HG03159 (cell line): Measurements from ENCODE around the gene ASF1B.

Experiments
- ATAC-seq: cut with Tn5 transposase; IDR thresholded peaks from one replicate; pipeline ENCODE4 v1.9.1; 2021; ENCODE audit warnings: mild to moderate bottlenecking, moderate library complexity; ENCODE audit not compliant: unreplicated experiment

The ASF1B gene

DNA sequence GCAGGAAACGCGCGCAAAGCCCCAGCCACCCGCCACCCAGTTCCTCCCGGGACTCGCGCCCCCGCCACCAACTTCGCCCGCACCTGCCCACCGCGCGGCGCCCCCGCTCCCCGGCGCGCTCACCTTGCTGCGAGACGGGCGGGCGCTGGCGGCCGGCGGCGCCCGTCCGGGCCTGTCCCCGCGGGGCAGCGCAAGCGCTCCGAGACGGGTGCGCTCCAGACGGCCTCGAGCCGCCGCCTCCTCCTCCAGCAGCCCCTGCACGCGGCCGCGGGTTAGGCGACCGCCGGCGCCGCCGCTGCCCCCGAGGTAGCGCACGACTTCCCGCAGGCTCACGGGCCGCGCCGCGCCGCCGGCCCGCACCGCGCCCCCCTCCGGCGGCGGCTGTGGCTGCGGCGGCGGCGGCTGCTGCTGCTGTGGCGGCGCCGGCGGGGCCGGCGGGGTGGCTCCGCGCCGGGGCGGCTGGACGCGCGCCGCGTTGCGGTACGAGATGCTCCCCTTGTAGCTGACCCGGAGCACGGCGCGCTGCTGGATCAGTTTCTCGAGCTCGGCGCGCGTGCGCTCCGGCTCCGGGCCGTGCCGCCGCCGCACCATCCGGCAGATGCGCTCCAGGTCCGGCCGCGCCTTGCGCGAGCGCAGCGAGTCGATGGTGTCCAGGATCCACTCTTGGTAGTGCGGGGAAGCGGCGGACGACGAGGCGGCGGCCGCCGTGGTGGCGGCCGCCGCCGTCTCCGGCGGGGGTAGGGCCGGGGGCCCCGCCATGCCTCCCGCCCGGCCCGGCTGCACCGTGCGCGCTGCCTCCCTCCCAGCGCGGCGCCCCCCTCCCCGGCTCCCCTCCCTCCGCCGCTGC, 46.5 kb downstream of the ASF1B start:
- ATAC-seq, result peak; percentile 17

DNA sequence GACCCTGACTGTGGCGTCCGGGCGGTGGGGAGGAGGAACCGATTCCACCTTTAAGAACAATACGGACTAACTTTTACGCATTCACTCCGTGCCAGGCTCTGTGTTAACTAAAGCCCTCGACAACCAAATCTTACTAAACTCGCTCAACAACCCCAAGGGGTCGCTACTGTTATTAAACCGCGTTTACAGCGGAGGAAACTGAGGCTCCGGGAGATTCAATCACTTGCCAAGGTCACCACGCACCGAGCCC, 47.1 kb downstream of the ASF1B start:
- ATAC-seq, result no peak

DNA sequence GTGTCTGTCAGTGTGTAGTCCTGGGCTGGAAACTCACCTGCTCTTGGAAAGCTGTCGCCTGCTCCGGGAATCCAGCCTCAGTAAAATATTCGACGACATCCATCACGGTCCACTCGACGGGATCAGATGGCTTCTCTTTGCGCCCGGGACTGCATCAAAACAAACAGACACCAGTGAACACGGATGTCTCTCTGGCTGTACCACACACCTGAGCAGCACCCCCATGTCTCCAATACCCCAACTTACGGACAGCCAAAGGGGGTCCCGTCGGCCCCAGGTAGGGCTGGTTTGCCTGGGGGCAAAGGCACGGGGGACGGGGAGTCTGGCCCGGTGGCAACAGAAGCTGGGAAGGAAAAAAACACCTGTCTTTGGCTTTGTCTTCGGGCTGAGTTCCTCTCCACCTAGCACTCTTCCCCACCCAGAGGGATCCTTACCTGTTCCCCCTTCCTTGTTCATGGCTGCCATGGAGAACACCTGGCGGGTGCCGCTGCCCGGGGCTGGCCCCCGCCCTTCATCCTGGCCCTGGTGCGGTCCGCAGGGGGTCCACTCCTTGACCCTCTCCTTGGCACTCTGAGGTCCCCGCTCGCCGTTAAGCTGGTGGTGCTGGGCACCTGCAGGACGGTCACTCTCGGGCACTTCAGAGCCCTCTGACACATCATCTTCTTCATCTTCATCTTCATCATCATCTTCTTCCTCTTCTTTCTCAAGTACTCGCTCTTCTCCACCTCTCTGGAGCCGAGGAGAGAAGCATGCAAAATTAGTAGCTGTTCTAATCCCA, 47.6 kb downstream of the ASF1B start:
- ATAC-seq, result no peak

DNA sequence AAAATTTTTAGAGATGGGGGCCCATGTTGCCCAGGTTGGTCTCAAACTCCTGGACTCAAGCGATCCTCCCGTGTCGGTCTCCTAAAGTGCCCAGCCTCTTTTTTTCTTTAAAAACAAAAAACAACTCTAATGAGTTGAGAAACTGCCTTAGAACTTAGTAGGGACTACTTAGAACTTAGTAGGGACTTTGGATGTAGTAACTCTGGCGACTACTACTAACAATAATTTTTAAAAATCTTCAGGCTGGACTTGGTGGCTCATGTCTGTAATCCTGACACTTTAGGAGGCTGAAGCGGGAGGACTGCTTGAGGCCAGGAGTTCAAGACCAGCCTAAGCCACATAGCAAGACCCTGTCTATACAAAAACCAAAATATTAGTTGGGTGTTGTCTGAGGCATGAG, 50.3 kb downstream of the ASF1B start:
- no peak for ATAC-seq

DNA sequence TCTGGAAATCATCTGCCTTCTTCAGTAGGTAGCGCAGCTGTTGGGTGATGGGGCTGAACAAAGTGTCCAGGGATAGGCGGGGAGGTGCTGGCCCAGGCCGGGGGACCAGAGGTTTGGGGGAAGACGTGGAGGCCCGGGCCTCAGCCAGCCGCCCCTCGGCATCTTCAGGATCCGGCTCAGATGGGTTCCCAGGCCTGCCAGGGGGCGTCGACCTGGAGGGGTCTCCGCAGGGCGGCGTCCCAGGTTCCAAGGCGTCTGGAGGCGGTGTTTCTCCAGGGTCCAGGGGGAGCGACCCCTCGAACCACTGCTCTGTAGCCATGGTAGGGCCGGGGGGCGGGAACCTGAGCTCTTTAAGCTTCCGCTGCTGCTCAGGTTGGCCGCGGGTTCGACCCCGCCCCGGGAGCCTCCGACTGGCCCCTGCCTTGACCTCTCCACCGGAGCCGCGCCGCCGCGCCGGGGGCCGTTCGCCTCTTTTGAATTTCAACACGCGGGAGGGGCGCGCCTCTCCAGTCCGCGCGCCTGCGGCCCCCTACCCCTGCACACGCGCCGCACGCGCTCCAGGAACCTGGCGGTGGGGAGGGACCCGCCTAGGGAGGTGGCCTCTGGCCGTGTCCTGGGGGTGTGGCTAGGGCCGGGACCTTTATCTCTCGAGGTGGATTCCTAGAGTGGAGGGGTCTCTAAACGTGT, 50.9 kb downstream of the ASF1B start, which contains the start of gene C19orf67:
Gene C19orf67 (minus strand): TSS at position 475 of the 687 bp plus-strand sequence. CDS start 156 bp downstream, at position 319.
- no peak for ATAC-seq

DNA sequence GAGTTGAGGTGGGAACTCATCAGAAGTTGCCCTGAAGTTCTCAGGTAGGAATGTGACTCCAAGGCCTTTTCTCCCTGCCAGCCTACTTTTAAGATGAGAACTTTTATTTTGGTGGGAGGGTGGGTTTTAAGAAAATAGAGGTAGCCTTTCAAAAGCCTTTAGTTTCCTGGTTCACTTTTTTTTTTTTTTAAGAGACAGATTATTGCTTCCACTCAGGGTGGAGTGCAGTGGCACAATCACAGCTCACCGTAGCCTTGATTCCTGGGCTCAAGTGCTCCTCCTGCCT, 53.8 kb downstream of the ASF1B start:
- no peak for ATAC-seq

DNA sequence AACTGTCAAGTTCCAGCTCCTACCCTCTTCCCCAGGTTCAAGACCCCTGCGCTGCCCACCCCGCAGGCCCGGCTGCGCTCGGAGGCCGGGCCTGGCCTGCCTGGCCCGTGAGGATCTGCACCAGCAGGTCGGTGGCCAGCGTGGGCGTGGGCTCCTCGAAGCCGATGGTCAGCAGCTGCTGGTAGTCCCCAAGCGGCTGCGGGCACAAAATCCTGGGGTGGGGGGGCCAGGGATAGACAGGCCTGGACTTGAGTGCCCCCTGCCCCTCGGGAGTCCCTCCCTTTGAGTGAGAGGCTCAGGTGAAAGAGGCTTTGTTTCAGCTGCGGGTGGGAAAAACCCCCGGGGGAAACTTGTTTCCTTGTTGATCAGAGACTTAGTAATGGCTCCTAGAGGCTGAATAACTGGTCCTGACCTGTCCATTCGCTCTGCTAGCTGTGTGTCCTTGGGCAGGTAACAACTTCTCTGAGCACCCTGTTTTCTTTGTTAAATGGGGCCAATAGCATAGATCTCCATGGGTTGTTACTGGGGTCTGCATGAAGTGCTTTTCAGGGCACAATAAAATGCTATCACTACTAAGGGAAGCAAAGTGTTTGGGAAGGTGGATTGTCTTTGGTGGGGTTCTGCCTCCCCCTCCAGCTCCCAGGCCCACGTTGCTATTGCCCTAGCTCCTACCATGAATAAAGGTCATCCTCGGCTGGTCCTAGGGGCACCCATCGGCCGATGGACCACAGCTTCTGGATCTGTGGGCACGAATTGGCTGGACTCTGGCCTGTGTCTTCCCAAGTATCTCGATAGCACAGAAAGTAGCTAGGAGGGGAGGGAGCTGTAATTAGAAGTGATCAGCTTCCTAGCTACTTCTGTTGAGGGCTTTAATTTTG, 54.4 kb downstream of the ASF1B start:
- no peak for ATAC-seq

DNA sequence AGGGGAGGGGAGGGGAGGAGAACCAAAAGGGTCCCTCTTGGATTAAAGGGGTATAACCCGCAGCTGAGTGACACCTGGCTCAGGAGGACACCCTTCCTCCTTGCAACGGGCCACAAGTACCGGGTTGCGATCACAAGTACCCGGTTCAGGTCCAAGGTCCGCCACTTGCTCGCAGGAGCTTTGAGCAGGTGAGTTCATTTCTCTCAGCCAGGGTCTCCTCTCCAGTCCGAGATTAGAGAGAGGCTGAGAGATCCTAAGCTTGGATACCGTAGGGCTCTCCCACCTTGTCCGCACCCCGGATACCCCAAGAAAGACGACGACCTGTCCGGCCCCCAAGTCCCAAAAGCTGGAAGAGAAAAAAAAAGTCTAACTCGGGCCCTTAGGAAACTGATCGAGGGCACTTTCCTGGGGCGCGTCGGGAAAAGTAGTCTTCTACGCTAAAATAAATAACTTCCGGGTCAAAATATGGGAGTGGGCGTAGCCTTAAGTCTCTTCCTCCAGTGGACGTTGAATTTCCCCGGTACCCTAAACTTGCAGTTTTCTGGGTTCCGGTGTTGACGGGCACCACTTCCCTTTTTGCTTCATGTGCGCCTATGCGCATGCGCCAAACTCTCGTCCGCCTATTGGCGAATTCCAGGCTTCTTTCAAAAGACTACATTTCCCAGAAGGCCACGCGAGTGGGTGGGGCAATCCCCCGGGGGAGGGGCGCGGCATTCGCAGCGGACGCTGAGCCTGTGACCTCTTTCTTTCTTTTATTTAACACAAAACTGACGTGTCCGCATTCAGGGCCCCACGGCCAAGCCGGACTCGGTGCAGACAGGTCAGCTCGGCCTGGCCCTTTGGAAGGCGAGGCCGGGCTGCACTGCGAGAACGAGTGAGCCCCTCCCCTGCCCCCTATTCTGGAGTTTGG, 55.2 kb downstream of the ASF1B start:
- peak; percentile 83 for ATAC-seq

DNA sequence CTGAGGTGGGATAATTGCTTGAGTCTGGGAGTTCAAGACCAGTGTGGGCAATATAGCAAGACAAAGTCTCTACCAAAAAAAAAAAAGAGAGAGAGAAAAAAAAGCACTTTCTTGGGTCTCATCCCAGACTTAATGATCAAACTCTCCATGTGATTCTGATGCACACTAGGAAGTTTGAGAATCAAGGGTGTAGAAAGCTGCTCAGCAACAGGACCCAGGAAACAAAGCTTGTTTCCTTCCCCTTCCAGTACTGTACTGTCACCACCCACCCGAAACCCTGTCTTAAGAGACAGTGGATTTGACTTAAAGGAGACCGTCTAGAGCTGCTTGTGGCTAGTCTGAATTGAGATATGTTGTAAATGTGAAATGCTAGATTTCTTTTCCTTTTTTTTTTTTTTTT, 58.0 kb downstream of the ASF1B start:
- ATAC-seq, result no peak

DNA sequence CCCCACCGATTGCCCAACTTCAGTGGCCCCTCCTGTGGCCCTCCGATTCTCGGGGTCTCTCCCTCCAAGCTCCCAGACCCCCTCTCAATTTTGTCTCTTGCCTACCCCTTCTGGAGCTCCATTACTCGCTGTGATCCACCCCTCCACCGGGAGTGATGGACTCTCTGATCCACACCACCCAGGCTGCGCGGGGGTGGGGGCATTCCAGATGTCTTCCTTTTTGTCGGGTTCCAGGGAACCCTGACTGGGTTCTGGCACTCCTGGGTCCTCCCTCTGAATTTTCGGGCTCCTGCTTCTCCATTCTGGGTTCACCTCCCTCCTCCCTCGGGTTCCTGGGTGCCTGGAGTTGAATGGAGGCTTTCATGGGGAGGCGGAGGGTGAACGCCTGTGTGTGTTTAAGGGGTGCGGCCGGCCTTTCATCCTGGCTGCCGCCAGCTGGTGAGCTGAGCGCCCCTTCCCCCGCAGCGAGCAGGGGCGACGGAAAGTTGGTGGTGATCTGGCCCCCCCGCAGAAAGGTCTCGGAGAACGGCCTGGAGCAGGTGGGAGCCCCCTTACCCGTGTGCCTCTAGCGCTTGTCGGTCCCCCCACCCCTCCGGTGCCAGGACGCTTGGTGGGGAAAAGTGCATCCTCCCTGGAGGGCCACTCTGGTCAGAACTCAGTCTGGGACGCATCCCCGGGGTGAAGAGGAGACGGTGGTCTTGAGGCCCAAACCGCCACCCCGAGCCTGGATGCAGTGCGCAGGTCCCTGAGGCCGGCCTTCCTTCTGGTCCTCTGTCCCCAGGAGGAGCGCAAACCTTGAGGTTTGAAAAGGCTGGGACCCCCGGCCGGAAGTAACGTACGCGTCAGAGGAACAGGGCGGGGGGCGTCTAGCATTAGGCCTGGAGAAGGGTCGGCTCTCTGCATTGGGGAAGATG, 62.2 kb downstream of the ASF1B start:
- ATAC-seq, result no peak

DNA sequence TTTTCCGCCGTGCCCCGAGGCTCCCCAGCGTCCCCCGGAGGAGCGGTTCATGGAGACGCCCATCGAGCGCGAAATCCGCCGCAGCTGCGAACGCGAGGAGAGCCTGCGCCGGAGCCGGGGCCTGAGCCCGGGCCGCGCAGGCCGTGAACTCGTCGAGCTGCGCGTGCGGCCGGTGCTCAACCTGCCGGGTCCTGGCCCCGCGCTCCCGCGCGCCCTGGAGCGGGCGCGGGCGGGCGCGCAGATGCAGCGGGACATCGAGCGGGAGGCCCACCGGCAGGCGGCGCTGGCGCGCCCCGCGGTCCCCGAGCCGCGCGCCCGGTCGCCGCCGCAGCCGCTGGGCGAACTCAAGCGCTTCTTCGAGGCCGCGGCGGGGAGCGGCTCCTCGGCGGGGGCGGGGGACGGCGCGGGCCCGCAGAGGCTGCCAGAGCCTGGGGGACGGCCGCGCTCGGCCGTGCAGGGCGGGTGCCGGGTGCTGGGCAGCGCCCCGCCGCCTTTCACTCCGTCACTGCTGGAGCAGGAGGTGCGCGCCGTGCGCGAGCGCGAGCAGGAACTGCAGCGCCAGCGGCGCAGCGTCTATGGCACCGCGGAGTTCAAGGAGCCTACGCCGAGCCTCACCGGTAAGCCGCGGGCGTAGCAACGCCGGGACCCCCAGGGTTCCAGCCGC, 63.0 kb downstream of the ASF1B start:
- peak; percentile 49 for ATAC-seq

DNA sequence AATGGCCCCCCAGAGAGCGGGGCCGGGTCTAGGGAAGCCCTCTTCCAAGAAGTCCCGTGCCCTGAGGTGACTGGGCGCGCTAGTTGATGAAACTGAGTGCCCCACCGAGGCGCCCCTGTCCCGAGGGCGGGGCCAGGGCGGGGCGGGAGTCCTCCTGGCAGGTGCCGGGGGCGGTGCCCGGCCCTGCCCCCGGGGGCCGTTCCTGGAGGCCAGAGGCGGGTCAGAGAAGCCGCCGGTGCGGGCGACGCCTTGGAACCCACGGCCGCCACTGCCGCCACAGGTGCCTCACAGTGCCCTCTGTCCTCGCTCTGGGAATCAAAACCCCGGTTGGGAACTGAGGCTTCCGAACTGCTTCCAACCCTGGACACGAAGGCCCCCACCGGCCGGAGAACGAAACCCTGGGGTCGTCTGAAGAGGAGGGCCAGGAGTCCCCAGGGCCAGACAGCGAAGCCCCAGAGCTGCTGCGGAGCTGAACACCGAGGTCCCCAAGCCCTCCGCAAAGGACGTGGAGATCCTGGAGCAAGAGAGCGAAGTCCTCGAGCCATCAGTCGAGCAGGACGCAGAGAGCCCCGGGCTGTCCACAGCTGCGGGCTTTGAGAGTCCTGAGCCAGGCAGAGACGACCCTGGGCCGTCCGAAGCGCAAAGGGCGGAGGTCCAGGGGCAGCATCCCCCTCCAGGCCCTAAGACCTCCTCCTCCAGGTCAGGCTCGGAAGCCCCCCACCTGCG, 63.7 kb downstream of the ASF1B start, which contains the start of gene MISP3:
Gene MISP3 (plus strand): TSS at position 252 of the 726 bp plus-strand sequence. CDS start 524 bp downstream, outside the sequence.
- ATAC-seq, result no peak

DNA sequence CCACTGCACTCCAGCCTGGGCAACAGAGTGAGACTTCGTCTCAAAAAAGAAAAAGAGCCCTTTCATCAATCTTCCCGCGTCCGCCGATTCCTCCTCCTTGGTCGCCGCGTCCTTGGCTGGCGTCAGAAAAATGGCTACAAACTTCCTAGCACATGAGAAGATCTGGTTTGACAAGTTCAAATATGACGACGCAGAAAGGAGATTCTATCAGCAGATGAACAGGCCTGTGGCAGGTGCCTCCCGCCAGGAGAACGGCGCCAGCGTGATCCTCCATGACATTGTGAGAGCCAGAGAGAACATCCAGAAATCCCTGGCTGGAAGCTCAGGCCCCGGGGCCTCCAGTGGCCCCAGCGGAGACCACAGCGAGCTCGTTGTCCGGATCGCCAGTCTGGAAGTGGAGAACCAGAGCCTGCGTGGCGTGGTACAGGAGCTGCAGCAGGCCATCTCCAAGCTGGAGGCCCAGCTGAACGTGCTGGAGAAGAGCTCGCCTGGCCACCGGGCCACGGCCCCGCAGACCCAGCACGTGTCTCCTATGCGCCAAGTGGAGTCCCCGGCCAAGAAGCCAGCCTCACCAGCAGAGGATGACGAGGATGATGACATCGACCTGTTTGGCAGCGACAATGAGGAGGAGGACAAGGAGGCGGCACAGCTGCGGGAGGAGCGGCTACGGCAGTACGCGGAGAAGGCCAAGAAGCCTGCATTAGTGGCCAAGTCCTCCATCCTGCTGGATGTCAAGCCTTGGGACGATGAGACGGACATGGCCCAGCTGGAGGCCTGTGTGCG, 65.9 kb downstream of the ASF1B start:
- no peak for ATAC-seq
